NCI-H69 (cell line): Measurements from ENCODE around the gene SHANK2.
A peak's percentile ranks its signal among the peaks of the same experiment; 100 is the strongest.

ENCODE experiments used
- DNase-seq: peaks from one replicate; lab custom pipeline; 2025; lab: John Stamatoyannopoulos, UW

The SHANK2 gene

DNA sequence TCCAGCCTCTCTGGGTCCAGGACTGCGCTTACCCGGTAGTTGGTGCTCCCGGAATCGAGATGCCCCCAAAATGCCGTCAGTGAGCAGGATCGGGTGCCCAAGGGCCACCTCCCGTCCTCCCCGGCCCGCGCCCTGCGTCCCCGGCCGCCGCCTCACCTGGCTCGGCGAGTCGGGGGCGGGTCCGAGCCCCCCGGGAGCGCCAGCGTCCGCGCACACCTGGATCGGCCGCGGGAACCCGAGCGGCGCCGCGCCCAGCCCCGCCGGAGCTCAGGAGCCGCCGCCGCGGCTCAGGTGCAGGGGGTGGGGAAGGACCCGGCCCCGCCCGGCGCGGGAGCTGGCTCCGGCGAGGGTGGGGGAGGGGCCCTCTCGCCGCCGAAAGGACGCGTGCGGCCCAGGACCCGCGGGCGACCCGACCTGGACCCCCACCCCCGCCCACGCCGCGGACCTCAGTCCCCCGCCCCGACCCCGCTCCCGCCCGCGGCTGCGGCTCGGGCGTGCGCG, at the start of gene SHANK2:
Gene SHANK2, minus strand, starts transcription at position 309 of the 501 bp plus-strand sequence. CDS start 105,251 bp downstream, outside the sequence.
- peak; percentile 66 for DNase-seq

GRCh38 chr11:71301858-71302533, 49.6 kb upstream of the SHANK2 start:
- DNase-seq: no peak

DNA sequence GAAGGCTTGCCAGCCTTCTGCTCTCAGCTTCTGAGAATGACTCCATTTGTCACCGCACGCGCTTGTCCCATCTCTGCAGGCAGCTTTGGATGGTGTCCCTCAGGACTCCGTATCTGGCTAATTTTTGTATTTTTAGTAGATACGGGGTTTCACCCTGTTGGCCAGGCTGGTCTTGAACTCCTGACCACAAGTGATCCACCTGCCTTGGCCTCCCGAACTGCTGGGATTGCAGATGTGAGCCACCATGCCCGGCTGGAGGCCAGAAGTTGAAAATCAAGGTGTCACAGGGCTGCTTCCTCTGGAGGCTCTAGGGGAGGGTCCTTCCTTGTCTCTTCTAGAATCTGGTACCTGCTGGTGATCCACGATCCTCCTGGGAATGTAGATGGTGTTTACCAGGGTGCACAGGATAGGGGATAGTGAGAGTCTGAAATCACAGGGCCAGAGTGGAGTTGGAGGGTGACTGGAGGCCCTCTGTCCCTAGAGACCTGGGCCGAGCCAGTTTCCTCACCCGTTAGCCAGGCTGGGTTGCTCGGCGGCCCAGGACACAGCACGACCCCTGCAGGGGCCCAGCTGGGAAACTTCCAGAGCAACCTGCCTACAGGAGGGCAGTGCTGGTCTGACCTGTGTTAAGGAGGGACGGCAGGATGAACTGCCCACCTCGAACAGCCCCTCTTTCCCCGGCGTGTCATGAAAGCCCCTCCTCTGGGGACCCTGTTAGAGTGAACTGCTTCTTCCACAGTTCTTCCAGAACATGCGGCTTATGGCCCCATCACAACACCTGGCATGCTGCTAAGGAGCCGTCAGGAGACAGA, 48.9 kb upstream of the SHANK2 start:
- DNase-seq: no peak

- no peak for DNase-seq
Observed at GRCh38 chr11:71300187-71300586, 47.8 kb upstream of the SHANK2 start.

DNA sequence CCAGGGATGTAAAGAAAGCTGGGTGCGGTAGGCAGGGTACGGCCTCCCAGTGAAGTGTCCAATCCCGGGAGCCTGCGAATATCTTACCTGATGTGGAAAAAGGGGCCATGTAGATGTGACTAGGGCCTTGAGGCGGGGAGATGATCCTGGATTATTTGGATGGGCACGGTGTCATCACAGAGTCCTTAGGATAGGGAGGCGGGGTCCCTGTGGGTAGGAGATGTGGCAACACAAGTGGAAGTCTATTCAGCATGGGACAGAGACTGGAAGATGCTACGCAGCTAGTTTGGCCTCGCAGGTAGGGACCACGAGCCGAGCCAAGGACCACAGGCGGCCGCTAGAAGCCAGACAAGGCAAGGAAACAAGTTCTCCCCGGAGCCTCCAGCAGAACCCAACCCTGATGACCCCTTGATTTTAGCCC, 46.4 kb upstream of the SHANK2 start:
- no peak for DNase-seq

- DNase-seq: no peak
Observed at GRCh38 chr11:71298016-71298550, 45.7 kb upstream of the SHANK2 start.

GRCh38 chr11:71294846-71295600, 42.6 kb upstream of the SHANK2 start:
- DNase-seq: no peak

DNA sequence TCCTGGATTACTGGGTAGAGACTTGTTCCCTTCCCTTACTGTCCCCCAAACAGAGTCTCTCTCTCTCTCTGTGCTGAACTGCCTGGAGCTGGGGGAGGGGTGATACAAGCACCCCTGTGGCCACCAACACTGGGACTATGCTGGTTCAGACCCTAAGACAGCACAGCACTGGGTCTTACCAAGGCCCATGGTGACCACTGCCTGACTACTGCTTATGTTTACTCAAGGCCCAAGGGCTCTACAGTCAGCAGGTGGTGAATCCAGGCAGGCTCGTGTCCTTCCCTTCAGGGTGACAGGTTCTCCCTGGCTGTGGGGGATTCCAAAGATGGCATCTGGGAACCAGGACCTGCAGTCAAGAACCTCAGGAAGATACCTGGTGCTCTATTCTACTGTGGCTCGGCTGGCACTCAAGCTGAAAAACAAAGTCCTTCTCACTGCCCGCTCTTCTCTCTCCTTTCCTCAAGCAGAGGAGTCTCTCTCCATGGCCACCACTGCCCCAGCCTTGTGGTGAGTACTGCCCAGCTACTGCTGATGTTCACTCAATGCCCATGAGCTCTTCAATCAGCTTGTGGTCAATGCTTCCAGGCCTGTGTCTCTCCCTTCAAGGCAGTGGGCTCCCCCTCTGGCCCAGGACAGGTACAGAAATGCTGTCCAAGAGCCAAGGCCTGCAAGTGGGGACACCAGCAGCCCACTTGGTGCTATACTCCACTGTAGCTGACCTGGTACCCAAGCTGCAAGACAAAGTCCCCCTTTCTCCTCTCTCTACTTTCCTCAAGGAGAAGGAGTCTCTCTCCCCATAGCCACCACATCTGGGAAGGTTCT, 41.8 kb upstream of the SHANK2 start:
- DNase-seq: no peak

GRCh38 chr11:71286701-71287643, 34.6 kb upstream of the SHANK2 start:
- DNase-seq: no peak

DNA sequence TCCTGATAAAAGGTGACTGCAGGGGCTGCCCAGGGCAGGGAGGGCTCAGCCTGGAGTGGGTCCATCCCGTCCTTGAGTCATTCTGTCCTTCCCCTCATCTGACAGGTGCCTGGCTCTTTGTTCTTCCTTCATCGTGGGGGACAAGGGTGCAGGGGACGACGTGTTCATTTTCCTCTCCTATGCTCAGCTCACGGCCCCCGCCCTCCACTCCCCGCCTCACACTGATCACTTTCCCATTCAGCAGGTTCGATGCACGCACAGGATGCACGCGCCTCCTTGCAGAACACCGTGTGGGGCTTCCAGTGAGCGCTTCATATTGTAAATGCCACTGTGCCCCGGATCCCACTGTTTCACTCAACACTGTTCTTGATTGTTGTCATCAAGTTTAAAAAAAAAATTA, 32.7 kb upstream of the SHANK2 start:
- DNase-seq: no peak

DNA sequence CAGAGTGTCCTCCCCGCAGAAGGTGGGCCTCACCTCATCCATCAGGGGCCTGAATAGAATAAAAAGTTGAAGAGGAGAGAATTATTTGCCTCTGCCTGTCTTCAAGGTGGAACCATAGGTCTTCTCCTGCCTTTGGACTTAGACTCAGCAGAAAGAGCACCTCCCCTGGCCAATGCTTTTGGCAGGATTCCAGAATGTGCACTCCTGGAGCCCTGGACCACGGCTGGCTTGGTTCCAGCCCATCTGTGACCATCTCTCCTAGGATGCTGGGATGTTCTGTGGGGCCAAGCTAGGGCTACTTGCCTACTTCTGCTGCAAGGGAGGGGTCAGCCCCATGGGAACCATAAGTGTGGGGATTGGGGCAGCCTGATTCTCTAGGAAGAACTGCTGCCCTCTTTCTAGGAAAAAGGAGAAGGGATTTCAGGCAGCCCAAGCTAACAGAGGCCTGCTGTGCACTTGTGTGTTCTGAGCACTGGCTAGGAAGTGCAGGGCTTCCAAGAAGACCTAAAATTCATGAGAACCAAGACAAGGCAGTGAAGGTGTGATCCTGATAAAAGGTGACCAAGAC, 32.2 kb upstream of the SHANK2 start:
- DNase-seq: peak; percentile 76

GRCh38 chr11:71283971-71284441, 31.6 kb upstream of the SHANK2 start:
- DNase-seq: no peak

GRCh38 chr11:71282581-71283351, 30.4 kb upstream of the SHANK2 start:
- no peak for DNase-seq

DNA sequence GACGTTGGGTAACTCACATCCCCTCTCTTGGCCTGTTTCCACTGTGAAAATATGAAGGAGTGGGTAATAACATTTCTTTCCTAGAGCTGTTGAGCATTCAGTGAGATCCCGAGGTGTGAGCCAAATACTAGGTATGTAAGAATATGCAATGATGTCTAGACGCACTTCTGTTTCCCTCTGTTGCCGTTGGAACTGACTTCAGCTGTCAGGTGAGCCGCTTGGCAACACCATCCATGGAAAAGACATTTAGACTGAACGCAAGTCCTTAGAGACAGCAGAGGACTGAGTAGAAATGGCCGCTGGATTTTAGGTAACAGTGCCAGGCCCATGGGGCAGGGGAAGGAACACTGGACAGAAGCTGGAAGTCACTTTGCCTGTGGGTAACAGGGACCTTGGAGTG, 29.5 kb upstream of the SHANK2 start:
- no peak for DNase-seq

DNA sequence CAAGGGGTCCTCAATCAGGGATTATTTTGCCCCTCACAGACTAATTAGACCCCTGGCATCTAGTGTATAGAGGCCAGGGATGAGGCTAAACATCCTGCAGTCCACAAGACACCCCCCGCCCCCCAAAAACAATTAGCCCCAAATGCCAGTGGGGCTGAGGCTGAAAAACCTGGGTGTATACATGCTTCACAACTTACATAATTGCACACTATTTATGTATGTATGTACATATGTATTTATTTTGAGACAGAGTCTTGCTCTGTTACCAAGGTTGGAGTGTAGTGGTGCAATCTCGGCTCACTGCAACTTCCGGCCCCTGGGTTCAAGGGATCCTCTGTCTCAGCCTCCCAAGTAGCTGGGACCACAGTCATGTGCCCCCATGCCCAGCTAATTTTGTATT, 28.8 kb upstream of the SHANK2 start:
- DNase-seq: no peak

GRCh38 chr11:71279916-71280645, 27.7 kb upstream of the SHANK2 start:
- no peak for DNase-seq

- DNase-seq: no peak
Observed at GRCh38 chr11:71272161-71272560, 19.8 kb upstream of the SHANK2 start.
